ENCODE results near the gene TEX19. TPM values are rescaled to one million over a fixed set of nuclear protein-coding genes. Genes with fewer than 3 reads are reported as not detected.

TEX19 gene
- total and polyA plus RNA-seq, 3 donors from 2014 or later: 21.9 to 37.8 (median 31.2) TPM

GRCh38 chr17:82392209-82392920 lies 33.3 kb downstream of the TEX19 start:
- Histone ChIP-seq H3K27ac (no peak overlapping the region), H3K4me1 (no peaks in the 10 kb centered on the region), H3K36me3 (ENCODE audit: low read depth, missing control alignments) (no peaks in the 10 kb centered on the region), H3K27me3 (no peaks in the 10 kb centered on the region), H3K4me3 (no peak overlapping the region), H3K9me3 (no peaks in the 10 kb centered on the region)
- WGBS, 2 donors: 91 to 93% methylated on average over 28 of the region's 28 CpGs
- no peak for DNase-seq
- intact Hi-C loops (cut with DNase I; ENCODE audit: low total_unique reads): no loop called here
- TF ChIP-seq POLR2A (IDR thresholded peaks at IDR 0.05) (no peak), CTCF (IDR thresholded peaks at IDR 0.05) (no peak)

- Histone ChIP-seq H3K27me3 (no peaks in the 10 kb centered on the region), H3K27ac (no peak overlapping the region), H3K36me3 (ENCODE audit: low read depth, missing control alignments) (no peaks in the 10 kb centered on the region), H3K4me3 (no peak overlapping the region), H3K9me3 (no peaks in the 10 kb centered on the region), H3K4me1 (no peaks in the 10 kb centered on the region)
- intact Hi-C loops (cut with DNase I; ENCODE audit: low total_unique reads): no loop called here
- TF ChIP-seq POLR2A (IDR thresholded peaks at IDR 0.05) (no peak), CTCF (IDR thresholded peaks at IDR 0.05) (no peak)
- no peak for DNase-seq
- WGBS, 2 donors: 90 to 93% methylated on average over 15 of the region's 15 CpGs
Measured at GRCh38 chr17:82392941-82393340, 33.9 kb downstream of the TEX19 start.

GRCh38 chr17:82394278-82394677 lies 35.2 kb downstream of the TEX19 start:
- H3K4me3 ChIP-seq: no peak overlapping the region
- WGBS, 2 donors: 85 to 97% methylated on average over 9 to 12 of the region's 12 CpGs
- H3K36me3 ChIP-seq (ENCODE audit: low read depth, missing control alignments): no peaks in the 10 kb centered on the region
- no peaks in the 10 kb centered on the region for H3K9me3 ChIP-seq
- DNase-seq: no peak
- H3K27ac ChIP-seq: no peak overlapping the region
- intact Hi-C loops (cut with DNase I; ENCODE audit: low total_unique reads): no loop called here
- TF ChIP-seq POLR2A (IDR thresholded peaks at IDR 0.05) (no peak), CTCF (IDR thresholded peaks at IDR 0.05) (no peak)
- no peaks in the 10 kb centered on the region for H3K27me3 ChIP-seq
- no peaks in the 10 kb centered on the region for H3K4me1 ChIP-seq

GRCh38 chr17:82396601-82397435 lies 37.8 kb downstream of the TEX19 start:
- H3K27me3 ChIP-seq: no peaks in the 10 kb centered on the region
- no peak overlapping the region for H3K27ac ChIP-seq
- TF ChIP-seq POLR2A (IDR thresholded peaks at IDR 0.05) (no peak), CTCF (IDR thresholded peaks at IDR 0.05) (no peak)
- no peak for DNase-seq
- no peaks in the 10 kb centered on the region for H3K9me3 ChIP-seq
- no peak overlapping the region for H3K4me3 ChIP-seq
- 83% methylated on average over 19 of the region's 19 CpGs for WGBS, 2 donors
- H3K36me3 ChIP-seq (ENCODE audit: low read depth, missing control alignments): no peaks in the 10 kb centered on the region
- no peaks in the 10 kb centered on the region for H3K4me1 ChIP-seq
- intact Hi-C loops (cut with DNase I; ENCODE audit: low total_unique reads): no loop called here
